CD1c-positive myeloid dendritic cell (primary cell): Measurements from ENCODE around the gene SLC7A10.
"Not testable (repeated sequence)": the region's sequence is repeated elsewhere in the genome, so short reads cannot be mapped to it uniquely, and the experiment has no call there.

Experiments used
- DNase-seq: peaks from one replicate; pipeline ENCODE4 v3.0.0-alpha.2; 2016; ENCODE audit errors: extremely low spot score

The SLC7A10 gene

DNA sequence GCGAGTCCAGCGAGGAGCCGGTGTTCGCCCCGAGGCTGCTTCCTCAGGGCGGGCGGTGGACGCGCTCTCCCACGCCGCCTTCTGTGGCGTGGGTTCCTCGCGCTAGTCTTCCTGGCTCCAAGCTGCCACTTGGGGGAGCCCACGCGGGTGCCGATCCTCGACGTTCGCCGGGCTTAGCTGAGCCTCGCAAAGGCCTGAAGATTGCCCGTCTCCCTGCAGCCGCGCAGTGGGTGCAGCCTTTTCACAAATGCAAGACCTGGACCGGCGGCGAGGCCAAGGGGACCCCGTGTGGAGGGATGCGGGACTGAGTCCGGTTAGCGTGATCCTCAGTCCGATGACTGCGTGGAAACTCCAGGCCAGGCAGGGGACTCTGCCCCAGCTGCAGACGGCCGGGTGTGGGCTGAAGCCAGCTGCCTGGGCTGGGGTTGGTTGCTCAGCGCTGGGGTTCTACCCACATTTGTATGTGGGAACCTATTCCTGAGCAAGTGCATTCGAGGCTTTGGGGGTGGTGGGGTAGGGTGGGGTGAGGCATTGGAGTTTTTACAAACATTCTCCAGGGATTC is 48.2 kb downstream of the SLC7A10 start:
- DNase-seq = no peak

DNA sequence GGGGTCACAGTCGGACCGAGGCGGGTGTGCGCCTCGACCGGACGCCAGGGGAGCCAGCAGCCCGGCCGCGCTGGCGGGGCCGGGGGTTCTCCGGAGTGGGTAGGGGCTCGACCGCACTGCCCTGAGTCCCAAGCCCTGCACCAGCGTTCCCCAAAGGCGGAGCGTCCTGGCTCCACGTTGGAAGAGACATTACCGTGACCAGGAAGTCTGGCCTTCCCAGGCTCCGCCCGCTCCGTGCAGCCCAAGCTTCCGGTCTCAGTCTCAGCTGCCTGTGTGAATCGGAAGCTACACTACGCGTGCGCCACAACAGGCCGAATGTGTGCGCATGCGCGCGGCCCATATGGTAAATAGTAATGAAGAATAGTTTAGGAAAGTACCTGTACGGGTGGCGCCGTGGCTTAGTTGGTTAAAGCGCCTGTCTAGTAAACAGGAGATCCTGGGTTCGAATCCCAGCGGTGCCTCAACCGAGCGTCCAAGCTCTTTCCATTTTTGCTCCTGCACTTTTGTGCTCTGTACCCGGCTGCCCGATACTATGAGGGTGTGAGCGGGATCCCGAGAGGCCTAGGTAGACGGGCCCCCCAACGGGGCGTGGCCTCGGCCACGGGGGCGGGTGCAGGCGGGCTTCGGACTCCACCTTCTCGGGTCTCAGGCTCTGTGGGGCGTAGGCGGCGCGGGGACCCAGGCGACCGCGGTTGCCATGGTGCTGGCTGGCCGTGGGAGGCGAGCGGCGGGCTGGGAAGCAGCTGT is 48.8 kb downstream of the SLC7A10 start:
- DNase-seq = peak; percentile 99

DNA sequence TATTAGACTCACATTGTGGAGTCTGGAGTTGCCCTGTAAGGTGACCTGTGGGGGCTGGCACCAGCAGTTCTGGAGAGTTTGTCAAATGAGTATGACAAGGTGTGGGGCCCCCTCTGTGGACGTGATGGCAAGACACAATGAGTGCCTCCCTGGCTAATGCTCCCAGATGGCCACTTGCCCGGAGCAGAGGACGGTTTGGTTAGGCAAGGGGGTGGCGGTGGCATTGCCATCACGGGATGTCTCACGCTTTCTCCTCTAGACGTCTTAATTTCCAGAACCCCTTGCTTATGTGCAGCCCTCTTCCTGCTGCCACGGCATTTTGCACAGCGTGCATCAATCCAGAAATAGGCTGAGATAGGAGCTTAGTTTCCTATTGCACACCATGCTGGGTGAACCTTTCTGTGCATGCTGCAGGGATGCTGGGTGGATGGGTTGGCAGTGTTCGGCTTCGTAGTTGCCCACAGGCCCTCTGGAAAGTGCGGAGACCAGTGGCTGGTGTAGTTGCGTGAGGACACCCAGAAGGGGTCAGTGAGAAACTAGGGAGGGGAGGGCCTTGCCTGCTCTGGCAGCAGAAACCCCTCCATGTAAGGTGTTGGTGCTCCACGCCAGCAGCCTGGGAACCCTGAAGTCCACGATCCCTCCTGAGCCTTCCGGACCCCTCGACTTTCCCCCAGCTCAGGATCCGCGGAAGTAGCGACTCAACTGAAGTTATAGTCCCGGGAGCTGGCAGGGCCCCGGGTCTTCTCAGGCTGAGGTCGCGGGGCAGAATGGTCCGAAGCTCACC is 49.6 kb downstream of the SLC7A10 start:
- DNase-seq = no peak

GRCh38 chr19:33175156-33175782 is 50.4 kb downstream of the SLC7A10 start:
- DNase-seq = no peak

- DNase-seq = no peak
Measured at GRCh38 chr19:33174186-33174585, 51.5 kb downstream of the SLC7A10 start.

GRCh38 chr19:33171916-33172359 is 53.7 kb downstream of the SLC7A10 start:
- no peak for DNase-seq

GRCh38 chr19:33171222-33171795 is 54.3 kb downstream of the SLC7A10 start:
- no peak for DNase-seq

DNA sequence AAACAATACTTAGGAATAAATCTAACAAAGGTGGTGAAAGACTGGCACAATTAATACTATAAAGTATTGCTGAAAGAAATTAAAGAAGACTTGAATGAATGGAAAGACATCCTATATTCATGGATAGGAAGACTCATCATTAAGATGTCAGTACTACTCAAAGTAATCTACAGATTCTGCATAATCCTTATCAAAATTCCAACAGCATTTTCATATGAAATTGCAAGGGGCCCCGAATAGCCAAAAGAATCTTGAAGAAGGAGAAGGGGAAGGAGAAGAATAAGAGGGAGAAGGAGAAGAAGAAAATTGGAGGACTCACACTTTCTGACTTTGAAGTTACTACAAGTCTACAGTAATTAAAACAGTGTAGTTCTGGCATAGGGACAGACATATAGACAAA is 57.1 kb downstream of the SLC7A10 start:
- no peak for DNase-seq

DNA sequence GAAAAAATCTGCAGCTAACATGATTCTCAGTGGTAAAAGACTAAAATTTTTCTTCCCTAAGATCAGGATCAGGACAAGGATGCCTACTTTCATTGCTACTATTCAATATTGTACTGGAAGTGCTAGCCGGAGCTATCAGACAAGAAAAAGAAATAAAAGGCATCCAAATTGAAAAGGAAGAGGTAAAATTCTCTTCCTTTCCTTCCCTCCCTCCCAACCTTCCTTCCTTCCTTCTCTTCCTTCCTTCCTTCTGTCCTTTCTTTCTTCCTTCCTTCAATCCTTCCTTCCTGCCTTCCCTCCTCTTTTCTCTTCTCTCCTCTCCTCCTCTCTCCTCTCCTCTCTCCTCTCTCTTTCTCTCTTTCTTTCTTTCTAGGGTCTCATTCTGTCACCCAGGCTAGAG is 58.2 kb downstream of the SLC7A10 start:
- DNase-seq = no peak

GRCh38 chr19:33166037-33166436 is 59.6 kb downstream of the SLC7A10 start:
- DNase-seq = not testable (repeated sequence)

GRCh38 chr19:33163481-33163880 is 62.2 kb downstream of the SLC7A10 start:
- DNase-seq = no peak

DNA sequence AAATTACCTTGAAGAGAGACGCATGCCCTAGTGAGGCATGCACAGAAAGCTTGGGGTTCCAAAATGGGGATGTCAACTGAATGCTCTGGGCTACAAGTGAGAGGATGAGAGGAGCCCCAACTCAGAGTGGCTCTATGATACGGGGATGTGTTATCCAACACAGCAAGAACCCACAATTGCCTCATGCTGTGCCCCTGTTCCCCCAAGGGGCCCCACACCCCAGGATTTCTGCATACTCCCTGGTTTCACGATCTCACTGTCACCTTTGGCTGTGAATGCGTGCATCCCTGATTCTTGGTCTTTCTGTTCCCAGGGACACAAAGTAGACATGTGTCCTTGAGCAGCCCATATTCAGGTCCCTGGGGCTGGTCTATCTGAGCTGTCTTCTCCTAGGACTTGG is 64.4 kb downstream of the SLC7A10 start:
- DNase-seq = no peak

GRCh38 chr19:33159893-33160292 is 65.8 kb downstream of the SLC7A10 start:
- no peak for DNase-seq

DNA sequence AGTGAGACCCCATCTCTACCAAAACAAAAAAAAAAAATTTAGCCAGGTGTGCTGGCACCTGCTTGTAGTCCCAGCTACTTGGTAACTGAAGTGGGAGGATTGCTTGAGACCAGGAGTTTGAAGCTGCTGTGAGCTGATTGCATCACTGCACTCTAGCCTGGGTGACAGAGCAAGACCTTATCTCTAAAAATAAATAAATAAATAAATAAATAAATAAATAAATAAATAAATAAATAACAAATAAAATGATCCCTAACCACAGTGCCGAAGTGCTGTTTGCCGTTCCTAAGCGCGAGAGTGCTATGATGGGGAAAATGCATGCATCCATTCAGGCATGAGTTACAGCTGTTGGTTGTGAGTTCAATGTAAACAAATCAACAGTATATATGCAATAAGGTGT is 66.5 kb downstream of the SLC7A10 start:
- DNase-seq = no peak
